Naive thymus-derived CD8-positive, alpha-beta T cell (primary cell): ENCODE measurements around the gene POTEH. TPM values are rescaled to one million over a fixed set of nuclear protein-coding genes. Genes with fewer than 3 reads are reported as not detected.
A peak's percentile ranks its signal among the peaks of the same experiment; 100 is the strongest.
"Not testable (repeated sequence)": the region's sequence is repeated elsewhere in the genome, so short reads cannot be mapped to it uniquely, and the experiment has no call there.

ENCODE experiments used
- ATAC-seq, 2 donors: fragments of 150-1000 bp; cut with Tn5 transposase in 1 of 2; sonication (Bioruptor Pico), chemical (Tn5 transposase) in 1 of 2; 1 replicate in 1 of 2; 2 replicates in 1 of 2; pipeline ENCODE4 v1.10.0; 2021; ENCODE audit warnings: mild to moderate bottlenecking in 2 of 2, moderate library complexity in 2 of 2
- POLR2A ChIA-PET: fragments of 350-600 bp; sonication (Branson Sonifier 250); formaldehyde crosslinking; loops from one replicate; lab custom pipeline; 2021; ENCODE audit warnings: antibody characterized with exemption; lab: Charles Lee
- DNase-seq, 10 donors: peaks; one replicate each; pipeline versions ENCODE4 v3.0.0 to v3.0.0-alpha.2; 2020 to 2022
- H3K27ac Mint-ChIP-seq, 10 donors: one replicate each; pipeline ENCODE4 v1.8.0; 2020 to 2022; ENCODE audit warnings: mild to moderate bottlenecking in 10 of 10, mixed read lengths in 10 of 10, moderate library complexity in 4 of 10, inconsistent platforms in 1 of 10
- H3K27me3 Mint-ChIP-seq, 5 donors: one replicate each; pipeline ENCODE4 v1.8.0; 2021 to 2022; ENCODE audit warnings: mixed read lengths in 5 of 5
- H3K36me3 Mint-ChIP-seq, 3 donors: one replicate each; pipeline ENCODE4 v1.8.0; 2020 to 2022; ENCODE audit warnings: mixed read lengths in 3 of 3, mild to moderate bottlenecking in 2 of 3, inconsistent platforms in 1 of 3
- H3K4me1 Mint-ChIP-seq, 4 donors: one replicate each; pipeline ENCODE4 v1.8.0; 2021 to 2022; ENCODE audit warnings: mixed read lengths in 4 of 4
- H3K4me3 Mint-ChIP-seq, 10 donors: one replicate each; pipeline ENCODE4 v1.8.0; 2020 to 2022; ENCODE audit warnings: mild to moderate bottlenecking in 10 of 10, mixed read lengths in 10 of 10, moderate library complexity in 6 of 10, inconsistent platforms in 1 of 10
- H3K9me3 Mint-ChIP-seq, 9 donors: one replicate each; pipeline ENCODE4 v1.8.0; 2020 to 2022; ENCODE audit warnings: mixed read lengths in 9 of 9, mild to moderate bottlenecking in 3 of 9, inconsistent platforms in 1 of 9, moderate library complexity in 1 of 9
- polyA plus RNA-seq, 3 donors: library from polyadenylated mRNA; unstranded; fragments of 300-500 nt; fragmentation: Illumina TruSeq; gene quantifications; one replicate each; pipeline ENCODE4 v1.2.3, GENCODE V29; 2021
- total RNA-seq, 8 experiments: library from RNA in 2 of 8; stranded (reverse) in 2 of 8; gene quantifications; one replicate each; pipeline ENCODE4 v1.2.3 and lab custom pipeline; 2021 to 2026

The POTEH gene
- total RNA-seq (not detected), polyA plus RNA-seq (not detected), total RNA-seq (lab: John Stamatoyannopoulos, UW) (0 reads per million in 6 experiments)

DNA sequence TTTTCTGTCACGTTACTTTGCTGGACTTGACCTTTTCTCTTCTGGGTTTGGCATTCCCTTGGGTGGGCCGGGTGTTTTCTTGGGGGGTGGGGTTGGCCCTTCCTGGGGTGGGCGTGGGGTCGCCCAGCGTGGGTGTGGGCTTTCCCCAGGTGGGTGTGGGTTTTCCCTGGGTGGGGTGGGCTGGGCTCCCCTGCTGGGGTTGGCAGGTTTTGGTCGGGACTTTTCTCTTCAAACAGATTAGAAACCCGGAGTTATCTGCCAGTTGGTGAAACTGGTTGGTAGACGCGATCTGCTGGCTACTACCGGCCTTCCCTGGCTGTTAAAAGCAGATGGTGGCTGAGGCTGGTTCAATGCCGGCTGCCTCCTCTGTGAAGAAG is at the start of gene POTEH:
TSS of gene POTEH (plus strand) at position 278 of the 377 bp plus-strand sequence. CDS start at position 330, 52 bp downstream.
- H3K27me3 Mint-ChIP-seq, H3K36me3 Mint-ChIP-seq, H3K4me1 Mint-ChIP-seq, ATAC-seq, H3K27ac Mint-ChIP-seq, H3K9me3 Mint-ChIP-seq, H3K4me3 Mint-ChIP-seq, POLR2A ChIA-PET, DNase-seq: not testable (repeated sequence)

DNA sequence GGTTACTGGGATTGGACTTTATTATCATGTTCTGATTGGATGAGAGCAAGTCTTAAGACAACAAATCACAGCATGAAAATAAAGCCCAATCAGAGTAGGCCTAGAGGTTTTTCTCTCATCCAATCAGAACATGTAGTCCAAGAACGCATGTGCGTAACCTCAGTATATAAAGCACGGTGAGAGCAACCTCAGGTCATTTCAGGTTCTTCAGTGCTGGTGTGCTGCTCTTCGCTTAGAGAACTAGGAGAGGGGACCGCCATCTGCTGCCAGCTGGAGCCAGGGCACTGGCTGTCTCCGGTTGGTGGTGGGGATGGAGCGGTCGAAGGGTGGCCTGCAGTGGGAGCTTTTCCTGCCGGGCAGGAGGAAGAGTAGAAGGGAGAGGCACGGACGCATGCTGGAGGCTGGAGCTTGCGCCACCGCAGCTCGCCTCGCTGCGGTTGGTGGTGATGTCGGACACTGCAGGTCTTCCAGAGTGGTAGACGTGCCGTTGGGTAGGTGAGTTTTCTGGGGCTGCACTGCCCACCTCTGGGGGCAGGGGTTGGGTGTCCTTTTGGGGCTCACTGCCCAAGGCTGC is 47.5 kb upstream of the POTEH start:
- not testable (repeated sequence) for H3K4me3 Mint-ChIP-seq

DNA sequence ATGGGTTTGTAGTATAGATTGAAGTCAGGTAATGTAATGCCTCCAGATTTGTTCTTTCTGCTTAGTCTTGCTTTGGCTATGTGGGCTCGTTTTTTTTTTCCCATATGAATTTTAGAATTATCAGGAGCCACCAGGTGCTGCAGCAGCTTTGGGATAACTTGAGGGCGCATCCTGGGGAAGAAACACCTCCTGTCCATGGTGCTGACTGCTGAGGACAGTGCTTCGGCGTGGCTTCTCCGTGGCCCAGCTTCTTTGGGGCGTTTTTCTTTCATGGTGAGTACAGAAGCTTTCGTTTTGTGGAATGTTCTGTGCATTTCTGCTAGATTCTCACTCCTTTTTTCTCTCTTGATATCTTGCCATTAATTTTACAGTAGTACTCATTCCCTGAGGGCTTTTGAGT is 37.9 kb upstream of the POTEH start:
- H3K27ac Mint-ChIP-seq, POLR2A ChIA-PET, H3K9me3 Mint-ChIP-seq, H3K27me3 Mint-ChIP-seq, H3K4me1 Mint-ChIP-seq, H3K36me3 Mint-ChIP-seq, ATAC-seq, DNase-seq, H3K4me3 Mint-ChIP-seq: not testable (repeated sequence)

More for the DNA sequence above, 47.5 kb upstream of the POTEH start:
- H3K9me3 Mint-ChIP-seq, H3K4me1 Mint-ChIP-seq, POLR2A ChIA-PET, H3K27ac Mint-ChIP-seq, ATAC-seq, H3K36me3 Mint-ChIP-seq, DNase-seq, H3K27me3 Mint-ChIP-seq: not testable (repeated sequence)

DNA sequence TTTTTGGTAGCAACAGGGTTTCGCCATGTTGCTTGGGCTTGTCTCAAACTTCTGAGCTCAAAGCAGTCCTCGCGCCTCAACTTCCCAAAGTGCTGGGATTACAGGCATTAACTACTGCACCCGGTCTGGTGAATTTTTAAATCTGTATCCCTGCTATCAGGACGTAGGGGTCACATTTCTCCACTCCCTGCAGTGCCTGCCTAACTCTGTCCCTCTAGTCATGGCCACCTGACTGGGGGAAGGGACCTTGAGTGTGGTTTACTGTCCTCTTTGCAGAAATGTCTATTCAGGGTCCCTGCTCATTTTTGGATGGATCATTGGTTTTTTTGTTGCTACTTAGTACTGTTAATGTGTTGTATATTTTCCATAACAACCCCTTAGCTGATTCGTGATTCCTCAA is 37.1 kb upstream of the POTEH start:
- H3K27me3 Mint-ChIP-seq, H3K4me3 Mint-ChIP-seq, ATAC-seq, DNase-seq, H3K9me3 Mint-ChIP-seq, H3K36me3 Mint-ChIP-seq, H3K27ac Mint-ChIP-seq, POLR2A ChIA-PET, H3K4me1 Mint-ChIP-seq: not testable (repeated sequence)

DNA sequence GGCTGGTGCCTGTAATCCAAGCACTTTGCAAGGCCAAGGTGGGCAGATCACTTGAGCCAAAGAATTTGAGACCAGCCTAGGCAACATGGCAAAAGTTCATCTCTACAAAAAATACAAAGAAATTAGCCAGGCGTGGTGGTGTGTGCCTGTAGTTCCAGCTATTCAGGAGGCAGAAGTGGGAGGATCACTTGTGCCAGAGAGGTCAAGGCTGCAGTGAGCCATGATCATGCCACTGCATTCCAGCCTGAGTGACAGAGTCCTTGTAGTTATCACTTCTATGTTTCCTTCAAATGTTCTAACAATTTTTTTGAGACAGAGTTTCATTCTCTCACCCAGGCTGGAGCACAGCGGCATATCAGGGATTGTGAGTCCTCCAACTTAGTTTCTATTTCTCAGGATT is 36.6 kb upstream of the POTEH start:
- H3K27me3 Mint-ChIP-seq, ATAC-seq, H3K4me1 Mint-ChIP-seq, DNase-seq, H3K36me3 Mint-ChIP-seq, POLR2A ChIA-PET, H3K4me3 Mint-ChIP-seq, H3K9me3 Mint-ChIP-seq, H3K27ac Mint-ChIP-seq: not testable (repeated sequence)

DNA sequence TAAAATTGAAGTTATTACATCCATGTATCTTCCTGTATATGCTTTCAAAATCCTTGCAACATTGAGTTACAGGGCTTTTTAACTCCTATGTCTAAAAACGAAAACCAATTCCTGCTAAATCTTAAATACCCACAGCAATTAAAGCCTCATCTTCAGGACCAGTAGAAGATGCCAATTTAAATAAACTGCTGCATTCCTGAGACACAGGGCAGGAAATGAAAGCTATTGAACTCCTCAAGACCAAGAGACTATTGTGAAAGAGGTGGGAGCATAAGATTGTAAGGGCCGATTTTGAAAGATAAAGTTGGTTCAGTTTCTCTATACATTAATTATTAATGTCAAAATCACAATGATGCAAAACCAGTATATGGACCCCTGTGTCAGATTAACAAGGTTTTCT is 28.7 kb upstream of the POTEH start:
- H3K4me1 Mint-ChIP-seq, POLR2A ChIA-PET, H3K4me3 Mint-ChIP-seq, H3K9me3 Mint-ChIP-seq, H3K27me3 Mint-ChIP-seq, ATAC-seq, H3K36me3 Mint-ChIP-seq, DNase-seq, H3K27ac Mint-ChIP-seq: not testable (repeated sequence)

DNA sequence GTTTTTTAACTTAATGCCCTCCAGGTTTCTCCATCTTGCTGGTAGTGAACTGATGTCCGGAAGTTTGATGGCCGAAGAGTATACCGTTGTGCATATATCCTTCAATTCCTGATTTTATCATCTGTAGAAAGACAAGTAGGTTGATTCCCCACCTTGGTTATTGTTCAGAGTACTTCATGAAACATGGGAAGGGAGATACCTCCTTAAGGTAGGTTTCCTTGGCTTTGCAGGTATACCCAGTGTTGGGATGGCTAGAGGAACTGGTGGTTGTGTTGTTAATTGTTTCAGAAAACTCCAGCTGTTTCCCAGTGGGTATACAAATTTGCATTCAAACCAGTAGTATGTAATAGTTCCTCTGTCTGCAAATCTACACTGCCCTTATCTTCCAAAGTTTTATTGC is 25.1 kb upstream of the POTEH start:
- POLR2A ChIA-PET, H3K9me3 Mint-ChIP-seq, H3K27me3 Mint-ChIP-seq, H3K36me3 Mint-ChIP-seq, ATAC-seq, H3K27ac Mint-ChIP-seq, DNase-seq, H3K4me3 Mint-ChIP-seq, H3K4me1 Mint-ChIP-seq: not testable (repeated sequence)

DNA sequence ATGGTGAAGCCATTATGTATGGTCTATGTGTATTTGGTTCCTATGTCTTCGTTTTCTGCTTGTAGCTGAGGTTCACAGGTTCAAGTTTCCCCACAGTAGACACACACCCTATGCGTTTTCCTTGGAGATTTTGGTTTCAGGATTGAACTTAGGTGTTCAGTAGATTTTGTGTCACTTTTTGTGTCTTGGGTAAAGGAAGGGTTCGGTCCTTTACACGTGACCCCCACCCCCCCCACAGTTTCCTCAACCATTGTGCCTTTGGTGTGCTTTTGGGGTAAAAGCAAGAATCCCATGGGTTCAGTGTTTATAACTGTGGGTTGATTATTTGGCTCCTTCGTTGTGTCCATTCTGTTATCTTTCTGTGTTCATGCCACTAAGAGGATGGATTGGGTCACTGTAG is 24.3 kb upstream of the POTEH start:
- POLR2A ChIA-PET, H3K27me3 Mint-ChIP-seq, H3K27ac Mint-ChIP-seq: not testable (repeated sequence)

DNA sequence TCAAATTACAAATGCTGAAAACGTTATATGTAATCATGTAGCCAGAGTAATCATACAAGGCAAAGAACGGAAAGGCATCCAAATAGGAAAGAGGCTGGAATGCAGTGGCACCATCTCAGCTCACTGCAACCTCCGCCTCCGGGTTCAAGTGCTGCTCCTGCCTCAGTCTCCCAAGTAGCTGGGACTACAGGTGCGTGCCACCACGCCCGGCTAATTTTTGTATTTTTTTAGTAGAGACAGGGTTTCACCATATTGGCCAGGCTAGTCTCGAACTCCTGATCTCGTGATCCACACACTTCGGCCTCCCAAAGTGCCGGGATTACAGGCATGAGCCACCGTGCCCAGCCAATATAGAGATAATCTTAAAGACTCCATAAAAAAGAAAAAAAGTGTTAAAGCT is 20.4 kb upstream of the POTEH start:
- POLR2A ChIA-PET, DNase-seq: not testable (repeated sequence)

More for the DNA sequence above, 24.3 kb upstream of the POTEH start:
- peak in 1 of 10 donors; percentile 23 for DNase-seq
- H3K4me1 Mint-ChIP-seq, H3K4me3 Mint-ChIP-seq, H3K9me3 Mint-ChIP-seq, H3K36me3 Mint-ChIP-seq, ATAC-seq: not testable (repeated sequence)

DNA sequence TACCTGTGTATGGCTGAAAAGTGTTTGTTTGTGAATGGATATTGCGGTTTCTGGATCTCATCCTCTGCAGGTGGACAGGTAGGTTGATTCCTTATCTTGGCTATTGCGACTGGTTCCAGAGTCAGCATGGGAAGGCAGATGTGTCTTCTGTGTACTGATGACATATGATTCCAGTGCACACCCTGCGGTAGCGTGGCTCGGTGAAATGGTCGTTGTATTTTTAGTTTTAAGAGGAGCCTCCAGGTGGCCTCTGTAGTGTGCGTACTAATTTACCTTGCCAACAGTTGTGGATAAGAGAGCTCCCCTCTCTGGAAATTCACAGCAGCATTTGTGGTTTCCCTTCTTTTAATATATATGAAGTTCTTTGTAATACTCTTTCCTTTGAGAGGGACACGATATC is 10.1 kb upstream of the POTEH start:
- H3K27me3 Mint-ChIP-seq, POLR2A ChIA-PET, ATAC-seq, H3K4me1 Mint-ChIP-seq, H3K27ac Mint-ChIP-seq, H3K4me3 Mint-ChIP-seq, H3K9me3 Mint-ChIP-seq, DNase-seq, H3K36me3 Mint-ChIP-seq: not testable (repeated sequence)

More for the DNA sequence above, 20.4 kb upstream of the POTEH start:
- H3K9me3 Mint-ChIP-seq, H3K27me3 Mint-ChIP-seq, H3K4me3 Mint-ChIP-seq, ATAC-seq, H3K36me3 Mint-ChIP-seq, H3K27ac Mint-ChIP-seq, H3K4me1 Mint-ChIP-seq: not testable (repeated sequence)

DNA sequence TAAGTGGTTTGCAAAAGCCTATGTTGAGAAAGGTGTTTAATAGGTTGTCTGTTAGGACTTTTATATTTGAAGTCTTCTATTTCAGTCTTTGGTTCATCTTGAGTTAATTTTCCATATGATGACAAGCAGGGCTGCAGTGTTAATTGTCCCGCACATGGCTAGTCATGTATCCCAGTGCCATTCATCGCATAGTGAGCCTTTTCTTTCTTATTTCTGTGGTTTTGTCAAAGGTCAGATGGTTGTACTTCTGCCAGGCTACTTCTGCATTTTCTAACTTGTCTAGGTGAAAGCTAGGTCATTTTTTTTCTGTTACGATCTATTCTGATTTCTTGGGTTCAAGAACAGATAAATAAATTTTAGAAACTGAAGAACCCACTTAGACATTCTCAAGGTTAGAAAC is 5.7 kb upstream of the POTEH start:
- H3K36me3 Mint-ChIP-seq, H3K27ac Mint-ChIP-seq, POLR2A ChIA-PET, H3K27me3 Mint-ChIP-seq, H3K4me1 Mint-ChIP-seq, H3K4me3 Mint-ChIP-seq, H3K9me3 Mint-ChIP-seq, DNase-seq, ATAC-seq: not testable (repeated sequence)

DNA sequence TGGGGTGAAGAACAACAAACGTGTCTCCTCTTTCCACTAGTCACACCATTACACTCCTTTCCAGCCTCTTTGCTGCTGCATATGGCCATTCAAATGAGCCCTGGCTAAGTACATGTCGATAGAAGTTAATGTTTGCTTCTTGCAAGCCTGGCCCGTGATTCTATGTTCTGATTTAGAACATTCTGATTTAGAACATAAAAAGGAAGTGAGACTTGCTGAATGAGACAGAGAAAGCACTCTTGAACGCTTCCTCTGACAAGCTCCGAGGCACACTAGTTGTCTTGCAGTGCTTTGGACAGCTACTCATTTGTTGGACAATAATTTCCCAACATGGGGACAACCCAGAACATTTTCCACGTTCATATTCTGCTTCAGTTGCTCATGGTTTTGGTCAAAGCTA is 5.1 kb upstream of the POTEH start:
- H3K4me3 Mint-ChIP-seq, H3K36me3 Mint-ChIP-seq, POLR2A ChIA-PET, H3K4me1 Mint-ChIP-seq, DNase-seq, H3K27me3 Mint-ChIP-seq, H3K9me3 Mint-ChIP-seq, H3K27ac Mint-ChIP-seq, ATAC-seq: not testable (repeated sequence)

DNA sequence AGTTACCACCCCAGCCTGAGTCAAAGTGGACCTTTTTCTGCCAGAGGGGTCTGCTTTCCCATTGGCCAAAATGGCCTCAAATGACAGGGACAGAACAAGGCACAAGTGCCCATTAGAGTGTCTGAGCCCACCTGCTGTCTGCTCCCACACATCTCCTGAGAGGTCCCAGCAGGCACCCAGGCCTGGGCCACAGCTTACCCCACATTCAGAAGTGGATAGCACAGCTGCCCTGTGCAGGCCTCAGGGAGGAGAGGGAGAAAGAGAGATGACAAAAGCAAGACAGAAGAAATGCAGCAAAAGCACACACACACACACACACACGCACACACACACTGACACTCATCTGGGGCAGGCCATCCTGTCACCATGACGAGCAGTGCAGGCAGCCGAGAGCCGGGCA is 4.2 kb upstream of the POTEH start:
- ATAC-seq, H3K4me3 Mint-ChIP-seq, H3K27ac Mint-ChIP-seq, POLR2A ChIA-PET, H3K36me3 Mint-ChIP-seq, H3K4me1 Mint-ChIP-seq, H3K27me3 Mint-ChIP-seq, DNase-seq, H3K9me3 Mint-ChIP-seq: not testable (repeated sequence)

DNA sequence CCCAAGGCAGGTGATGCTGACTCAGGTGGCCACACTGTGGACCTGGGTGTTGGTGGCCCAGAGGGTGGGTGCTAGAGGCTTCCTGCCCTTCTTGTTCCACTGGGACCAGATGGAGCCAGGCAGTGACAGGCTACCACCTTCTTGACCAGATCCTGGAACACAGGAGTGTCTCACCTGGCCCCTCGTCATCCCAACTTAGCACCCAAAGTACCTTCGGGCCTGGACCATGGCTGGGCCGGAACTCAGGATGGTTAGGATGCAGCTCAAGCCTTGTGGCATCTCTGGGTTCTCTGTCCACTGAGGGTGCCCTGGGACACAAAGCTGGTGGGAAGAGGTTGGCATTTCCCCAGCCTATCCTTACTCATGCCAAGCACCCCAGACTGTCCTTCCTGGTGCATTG is 2.7 kb upstream of the POTEH start:
- H3K36me3 Mint-ChIP-seq, H3K27ac Mint-ChIP-seq, POLR2A ChIA-PET, H3K4me1 Mint-ChIP-seq, DNase-seq, H3K4me3 Mint-ChIP-seq, H3K9me3 Mint-ChIP-seq, ATAC-seq, H3K27me3 Mint-ChIP-seq: not testable (repeated sequence)
